HG03442 (cell line): ENCODE measurements around the gene HSD11B1L.

Experiments used
- ATAC-seq: cut with Tn5 transposase; IDR thresholded peaks from one replicate; pipeline ENCODE4 v1.9.1; 2021; ENCODE audit warnings: mild to moderate bottlenecking, moderate library complexity; ENCODE audit not compliant: unreplicated experiment

HSD11B1L gene, protein sequence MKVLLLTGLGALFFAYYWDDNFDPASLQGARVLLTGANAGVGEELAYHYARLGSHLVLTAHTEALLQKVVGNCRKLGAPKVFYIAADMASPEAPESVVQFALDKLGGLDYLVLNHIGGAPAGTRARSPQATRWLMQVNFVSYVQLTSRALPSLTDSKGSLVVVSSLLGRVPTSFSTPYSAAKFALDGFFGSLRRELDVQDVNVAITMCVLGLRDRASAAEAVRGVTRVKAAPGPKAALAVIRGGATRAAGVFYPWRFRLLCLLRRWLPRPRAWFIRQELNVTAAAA

GRCh38 chr19:5680437-5681368 lies at the start of gene HSD11B1L, which contains the start of gene MICOS13:
Gene HSD11B1L, plus strand, starts transcription at chr19:5681027. Its CDS starts 3,806 bp downstream, at chr19:5684833.
Gene MICOS13, minus strand, starts transcription at chr19:5680516. Its CDS starts 30 bp downstream, at chr19:5680486.
- ATAC-seq: peak; percentile 83

- ATAC-seq: no peak
Measured at GRCh38 chr19:5631567-5632240, 49.1 kb upstream of the HSD11B1L start.

DNA sequence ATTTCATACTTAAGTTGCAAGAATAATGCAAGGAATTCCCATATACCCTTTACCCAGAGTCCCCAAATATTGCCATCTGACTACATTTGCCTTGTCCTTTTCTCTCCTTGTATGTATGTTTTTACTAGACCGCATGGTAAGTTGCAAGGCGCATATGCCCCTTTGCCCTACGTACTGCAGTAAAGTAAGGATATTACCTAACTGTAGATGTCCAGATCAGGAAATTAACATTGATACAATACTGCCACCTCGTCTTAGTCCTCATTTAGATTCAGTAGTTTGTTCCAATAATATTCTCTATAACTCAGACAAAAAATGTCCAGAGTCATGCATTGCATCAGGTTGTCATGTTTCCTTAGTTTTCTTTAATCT lies 48.6 kb upstream of the HSD11B1L start:
- ATAC-seq: no peak

DNA sequence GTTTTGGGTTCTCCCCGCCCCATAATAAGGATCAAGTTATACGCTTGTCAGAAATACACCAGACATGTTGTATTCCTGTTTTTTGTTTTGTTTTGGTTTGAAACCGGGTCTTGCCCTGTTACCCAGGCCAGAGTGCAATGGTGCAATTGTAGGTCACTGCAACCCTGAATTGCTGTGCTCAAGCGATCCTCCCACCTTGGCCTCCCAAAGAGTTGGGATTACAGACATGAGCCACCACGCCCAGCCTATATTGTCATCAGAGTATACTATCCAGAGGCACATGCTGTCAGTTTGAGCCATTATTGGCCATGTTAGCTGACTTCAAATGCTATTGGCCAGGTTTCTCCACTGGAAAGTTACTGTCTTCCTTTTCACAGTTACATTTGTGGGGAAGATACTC lies 48.2 kb upstream of the HSD11B1L start:
- no peak for ATAC-seq

DNA sequence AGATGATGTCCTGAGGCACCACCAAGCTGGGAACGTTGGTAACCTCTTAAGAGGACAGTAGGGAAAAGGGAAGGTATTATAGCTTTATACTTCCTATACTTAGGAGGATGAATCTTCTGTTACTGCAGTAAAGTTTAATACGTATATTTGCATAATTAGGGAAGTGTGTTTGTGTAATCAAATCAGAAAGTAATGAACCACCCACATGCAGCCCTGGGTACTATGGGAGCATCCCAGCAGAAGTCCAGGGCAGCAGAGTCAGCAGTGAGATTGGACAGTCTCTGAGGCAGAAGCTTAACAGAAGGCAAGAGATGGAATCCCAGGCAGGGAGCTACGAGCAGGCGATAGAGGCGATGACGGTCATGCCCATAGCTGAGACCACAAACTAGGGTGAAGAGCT lies 45.4 kb upstream of the HSD11B1L start:
- ATAC-seq: no peak

DNA sequence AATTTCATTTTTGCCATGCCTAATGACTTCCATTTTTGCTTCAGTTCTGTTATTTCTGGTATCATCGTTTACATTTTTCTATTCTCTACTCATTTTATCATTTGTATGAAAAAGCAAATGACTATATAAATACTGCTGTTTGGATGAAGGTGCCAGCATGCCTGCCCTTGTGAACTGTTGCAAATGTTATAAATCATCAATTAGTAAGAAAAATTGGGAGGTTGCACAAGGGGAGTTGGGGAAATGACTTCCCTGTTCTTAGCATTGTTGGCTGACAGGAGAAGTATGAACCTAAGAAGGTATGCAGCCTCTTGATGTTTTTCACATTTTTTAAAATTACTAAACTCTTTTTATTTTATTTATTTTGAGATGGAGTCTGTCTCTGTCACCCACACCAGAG lies 42.9 kb upstream of the HSD11B1L start:
- no peak for ATAC-seq

- no peak for ATAC-seq
Measured at GRCh38 chr19:5641171-5641570, 39.7 kb upstream of the HSD11B1L start.

GRCh38 chr19:5642204-5642603 lies 38.6 kb upstream of the HSD11B1L start:
- no peak for ATAC-seq

GRCh38 chr19:5643060-5643459 lies 37.8 kb upstream of the HSD11B1L start:
- ATAC-seq: no peak

GRCh38 chr19:5644037-5644436 lies 36.8 kb upstream of the HSD11B1L start:
- ATAC-seq: no peak

DNA sequence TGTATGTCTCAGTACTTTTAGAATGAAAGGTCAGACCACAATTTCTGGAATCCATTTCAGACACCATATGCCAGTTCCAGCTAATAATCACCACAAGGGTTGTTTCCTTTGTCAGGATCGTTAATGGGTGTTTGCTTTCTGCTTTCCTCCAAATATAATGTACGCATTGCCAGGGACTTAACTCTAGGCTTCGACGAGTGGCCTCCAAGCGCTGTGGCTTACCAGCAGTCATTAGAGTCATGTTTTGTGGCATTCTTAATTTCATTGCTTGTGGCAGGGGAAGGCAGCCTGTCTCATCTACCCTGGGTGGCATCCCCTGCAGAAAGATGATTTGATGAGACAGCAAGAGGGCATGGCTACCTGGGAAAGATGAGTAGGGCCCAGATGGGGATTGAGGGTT lies 35.4 kb upstream of the HSD11B1L start:
- no peak for ATAC-seq

- ATAC-seq: no peak
Measured at GRCh38 chr19:5646703-5647102, 34.1 kb upstream of the HSD11B1L start.

DNA sequence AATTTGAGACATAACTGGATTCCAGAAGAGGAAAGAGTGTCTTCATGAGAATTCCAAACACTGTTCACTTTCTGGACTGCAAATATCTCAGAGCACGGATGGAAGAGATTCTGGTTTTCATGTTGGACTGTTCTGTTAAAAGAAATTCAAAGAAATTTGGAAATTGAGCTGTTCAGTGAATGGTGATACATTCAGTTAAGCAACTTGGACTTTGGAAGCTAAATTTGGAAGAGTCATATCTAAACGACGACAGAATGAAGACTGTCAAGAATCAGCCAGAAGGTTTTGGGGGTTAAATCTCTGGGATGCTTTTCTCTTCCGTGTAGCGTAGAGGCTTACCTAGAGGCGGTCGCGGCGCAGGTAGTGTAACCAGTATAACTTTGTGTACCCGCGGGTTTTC lies 32.4 kb upstream of the HSD11B1L start:
- ATAC-seq: no peak

DNA sequence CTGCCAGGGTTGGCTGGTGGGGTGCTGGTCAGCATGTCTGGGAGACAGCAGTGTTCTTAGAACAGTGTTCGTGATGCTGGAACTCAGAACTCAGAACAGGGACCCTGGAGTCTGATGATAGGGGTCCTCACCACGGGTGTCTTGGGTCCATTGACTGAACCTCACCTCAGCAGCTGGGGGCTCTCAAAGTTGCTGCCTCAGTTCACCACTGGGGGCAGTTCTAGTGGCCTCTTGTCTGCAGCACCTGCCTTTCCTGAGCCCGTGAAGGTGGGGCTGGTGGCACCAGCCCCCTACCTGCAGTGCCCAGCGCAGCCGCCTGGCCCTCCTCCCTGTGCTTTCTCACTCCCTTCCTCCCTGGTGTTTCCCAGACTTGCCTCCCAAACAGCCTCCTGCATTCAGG lies 29.5 kb upstream of the HSD11B1L start:
- ATAC-seq: no peak

- ATAC-seq: no peak
Measured at GRCh38 chr19:5652261-5652660, 28.6 kb upstream of the HSD11B1L start.

DNA sequence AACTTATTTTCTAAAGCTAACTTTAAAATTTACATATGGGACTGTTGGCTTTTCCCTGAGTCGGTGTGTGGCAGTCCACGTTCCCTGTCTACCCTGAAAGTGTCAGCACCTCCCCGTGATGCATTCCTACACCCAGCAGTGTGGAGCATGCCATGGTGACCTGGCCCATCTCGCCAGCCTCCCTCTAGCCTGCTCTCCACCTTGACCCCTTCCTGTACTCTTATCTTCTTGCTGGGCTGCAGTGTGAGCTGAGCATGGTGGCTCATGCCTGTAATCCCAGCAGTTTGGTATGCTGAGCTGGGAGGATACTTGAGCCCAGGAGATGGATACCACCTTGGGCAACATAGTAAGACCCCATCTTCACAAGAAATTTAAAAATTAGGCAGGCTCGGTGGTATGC lies 25.9 kb upstream of the HSD11B1L start:
- no peak for ATAC-seq

GRCh38 chr19:5655412-5655811 lies 25.4 kb upstream of the HSD11B1L start:
- no peak for ATAC-seq

- no peak for ATAC-seq
Measured at GRCh38 chr19:5661483-5661882, 19.3 kb upstream of the HSD11B1L start.

DNA sequence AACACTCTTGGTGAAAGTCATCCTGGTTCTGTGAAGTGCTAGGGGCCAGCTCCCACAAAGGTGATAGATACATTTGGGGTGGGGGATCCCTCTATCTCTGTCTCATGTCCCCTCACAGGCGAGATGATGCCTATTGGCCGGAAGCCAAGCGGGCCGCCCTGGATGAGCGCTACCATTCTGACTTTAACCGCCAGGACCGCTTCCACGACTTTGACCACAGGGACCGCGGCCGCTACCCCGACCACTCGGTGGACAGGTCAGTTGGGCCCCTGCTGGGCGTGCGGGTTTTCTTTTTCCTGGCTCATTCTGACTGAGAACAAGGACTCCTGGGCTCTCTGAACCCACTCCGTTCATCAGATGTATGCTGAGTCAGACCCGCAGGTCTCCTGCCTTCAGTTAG lies 16.9 kb upstream of the HSD11B1L start:
- no peak for ATAC-seq

GRCh38 chr19:5664515-5664914 lies 16.3 kb upstream of the HSD11B1L start:
- ATAC-seq: no peak

- no peak for ATAC-seq
Measured at GRCh38 chr19:5665781-5666513, 14.9 kb upstream of the HSD11B1L start.
